ENCODE results near the gene SVOP. TPM values are rescaled to one million over a fixed set of nuclear protein-coding genes. Genes with fewer than 3 reads are reported as not detected.

SVOP gene
- total RNA-seq, 2 donors from 2014 or later: not detected

GRCh38 chr12:108862588-108862959 is 158.3 kb downstream of the SVOP start:
- Mint-ChIP-seq H3K36me3 (ENCODE audit: low read depth) (no peaks in the 10 kb centered on the region), H3K9me3 (peaks cover 5% of the 10 kb centered on the region), H3K4me1 (peaks cover 12% of the 10 kb centered on the region), H3K27me3 (ENCODE audit: insufficient read depth) (peaks cover 14% of the 10 kb centered on the region), H3K27ac (no peak overlapping the region), H3K4me3 (no peak overlapping the region)
- H3K9me3 ChIP-seq (ENCODE audit: control insufficient read depth, low read length): no peaks in the 10 kb centered on the region
- no peaks in the 10 kb centered on the region for H3K4me1 ChIP-seq (ENCODE audit: control insufficient read depth, insufficient read depth, low read length)
- TF ChIP-seq CTCF (conservative IDR thresholded peaks at IDR 0.05): no peak
- H3K36me3 ChIP-seq (ENCODE audit: control insufficient read depth, insufficient read depth, low read length): no peaks in the 10 kb centered on the region
- no peak overlapping the region for H3K9ac ChIP-seq (ENCODE audit: extremely low read depth, low read length, poor library complexity, severe bottlenecking)
- no peak overlapping the region for H3K4me3 ChIP-seq (ENCODE audit: low read length)
- H3K27me3 ChIP-seq (ENCODE audit: control insufficient read depth, insufficient read depth, low read length, poor library complexity, severe bottlenecking): no peaks in the 10 kb centered on the region
- H3K27ac ChIP-seq (ENCODE audit: low read depth, low read length): no peak overlapping the region
- WGBS, 2 experiments (ENCODE audit: insufficient coverage in 1 of 2, insufficient read length in 1 of 2): 86% methylated on average over 2 of the region's 3 CpGs; no CpG with 5 or more reads in 1 of the 2 experiments
- no peak for DNase-seq

GRCh38 chr12:108861878-108862587 is 158.8 kb downstream of the SVOP start:
- Histone ChIP-seq H3K9ac (ENCODE audit: extremely low read depth, low read length, poor library complexity, severe bottlenecking) (no peak overlapping the region), H3K27me3 (ENCODE audit: control insufficient read depth, insufficient read depth, low read length, poor library complexity, severe bottlenecking) (no peaks in the 10 kb centered on the region), H3K4me1 (ENCODE audit: control insufficient read depth, insufficient read depth, low read length) (no peaks in the 10 kb centered on the region), H3K9me3 (ENCODE audit: control insufficient read depth, low read length) (no peaks in the 10 kb centered on the region), H3K27ac (ENCODE audit: low read depth, low read length) (no peak overlapping the region), H3K36me3 (ENCODE audit: control insufficient read depth, insufficient read depth, low read length) (no peaks in the 10 kb centered on the region), H3K4me3 (ENCODE audit: low read length) (no peak overlapping the region)
- Mint-ChIP-seq H3K36me3 (ENCODE audit: low read depth) (no peaks in the 10 kb centered on the region), H3K27ac (no peak overlapping the region), H3K9me3 (peaks cover 5% of the 10 kb centered on the region), H3K4me1 (peaks cover 12% of the 10 kb centered on the region), H3K27me3 (ENCODE audit: insufficient read depth) (peaks cover 14% of the 10 kb centered on the region), H3K4me3 (no peak overlapping the region)
- TF ChIP-seq CTCF (conservative IDR thresholded peaks at IDR 0.05): no peak
- no peak for DNase-seq
- 89% methylated on average over 6 of the region's 6 CpGs; no CpG with 5 or more reads in 1 of the 2 experiments for WGBS, 2 experiments (ENCODE audit: insufficient coverage in 1 of 2, insufficient read length in 1 of 2)

GRCh38 chr12:108860443-108860842 is 160.4 kb downstream of the SVOP start:
- no peak for DNase-seq
- Histone ChIP-seq H3K27ac (ENCODE audit: low read depth, low read length) (no peak overlapping the region), H3K27me3 (ENCODE audit: control insufficient read depth, insufficient read depth, low read length, poor library complexity, severe bottlenecking) (no peaks in the 10 kb centered on the region), H3K9me3 (ENCODE audit: control insufficient read depth, low read length) (no peaks in the 10 kb centered on the region), H3K4me1 (ENCODE audit: control insufficient read depth, insufficient read depth, low read length) (peaks cover 4% of the 10 kb centered on the region), H3K9ac (ENCODE audit: extremely low read depth, low read length, poor library complexity, severe bottlenecking) (no peak overlapping the region), H3K36me3 (ENCODE audit: control insufficient read depth, insufficient read depth, low read length) (no peaks in the 10 kb centered on the region), H3K4me3 (ENCODE audit: low read length) (no peak overlapping the region)
- TF ChIP-seq CTCF (conservative IDR thresholded peaks at IDR 0.05): no peak
- H3K4me1 Mint-ChIP-seq: peaks cover 27% of the 10 kb centered on the region
- peaks cover 1% of the 10 kb centered on the region for H3K36me3 Mint-ChIP-seq (ENCODE audit: low read depth)
- no peak overlapping the region for H3K4me3 Mint-ChIP-seq
- H3K9me3 Mint-ChIP-seq: peaks cover 6% of the 10 kb centered on the region
- no peak overlapping the region for H3K27ac Mint-ChIP-seq
- 60 to 64% methylated on average over 6 of the region's 6 CpGs for whole genome bisulfite sequencing, 2 experiments (ENCODE audit: insufficient coverage in 1 of 2, insufficient read length in 1 of 2)
- H3K27me3 Mint-ChIP-seq (ENCODE audit: insufficient read depth): peaks cover 14% of the 10 kb centered on the region
